ENCODE data around the gene HEBP1. TPM values are rescaled to one million over a fixed set of nuclear protein-coding genes. Genes with fewer than 3 reads are reported as not detected.

HEBP1 gene
- total RNA-seq, 1 experiment from 2014 or later: 19.3 TPM

- BruUV-seq (replicated peaks): no TSS peak
- no peak overlapping the region for H3K4me3 ChIP-seq (ENCODE audit: low read depth in 2 of 2, low read length in 2 of 2)
- ChIA-PET POLR2A (no interaction called here), CTCF (no interaction called here)
- TF ChIP-seq CTCF (IDR thresholded peaks at IDR 0.05) (no peak), SIN3A (IDR thresholded peaks at IDR 0.05; ENCODE audit: borderline replicate concordance, insufficient read depth, low read depth, low read length) (no peak), POLR2AphosphoS5 (IDR thresholded peaks at IDR 0.05; ENCODE audit: low read depth, low read length) (no peak), TCF7L2 (IDR thresholded peaks at IDR 0.05; ENCODE audit: low read depth, low read length) (no peak)
- TF ChIP-seq, protein P1, sequence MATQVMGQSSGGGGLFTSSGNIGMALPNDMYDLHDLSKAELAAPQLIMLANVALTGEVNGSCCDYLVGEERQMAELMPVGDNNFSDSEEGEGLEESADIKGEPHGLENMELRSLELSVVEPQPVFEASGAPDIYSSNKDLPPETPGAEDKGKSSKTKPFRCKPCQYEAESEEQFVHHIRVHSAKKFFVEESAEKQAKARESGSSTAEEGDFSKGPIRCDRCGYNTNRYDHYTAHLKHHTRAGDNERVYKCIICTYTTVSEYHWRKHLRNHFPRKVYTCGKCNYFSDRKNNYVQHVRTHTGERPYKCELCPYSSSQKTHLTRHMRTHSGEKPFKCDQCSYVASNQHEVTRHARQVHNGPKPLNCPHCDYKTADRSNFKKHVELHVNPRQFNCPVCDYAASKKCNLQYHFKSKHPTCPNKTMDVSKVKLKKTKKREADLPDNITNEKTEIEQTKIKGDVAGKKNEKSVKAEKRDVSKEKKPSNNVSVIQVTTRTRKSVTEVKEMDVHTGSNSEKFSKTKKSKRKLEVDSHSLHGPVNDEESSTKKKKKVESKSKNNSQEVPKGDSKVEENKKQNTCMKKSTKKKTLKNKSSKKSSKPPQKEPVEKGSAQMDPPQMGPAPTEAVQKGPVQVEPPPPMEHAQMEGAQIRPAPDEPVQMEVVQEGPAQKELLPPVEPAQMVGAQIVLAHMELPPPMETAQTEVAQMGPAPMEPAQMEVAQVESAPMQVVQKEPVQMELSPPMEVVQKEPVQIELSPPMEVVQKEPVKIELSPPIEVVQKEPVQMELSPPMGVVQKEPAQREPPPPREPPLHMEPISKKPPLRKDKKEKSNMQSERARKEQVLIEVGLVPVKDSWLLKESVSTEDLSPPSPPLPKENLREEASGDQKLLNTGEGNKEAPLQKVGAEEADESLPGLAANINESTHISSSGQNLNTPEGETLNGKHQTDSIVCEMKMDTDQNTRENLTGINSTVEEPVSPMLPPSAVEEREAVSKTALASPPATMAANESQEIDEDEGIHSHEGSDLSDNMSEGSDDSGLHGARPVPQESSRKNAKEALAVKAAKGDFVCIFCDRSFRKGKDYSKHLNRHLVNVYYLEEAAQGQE (IDR thresholded peaks at IDR 0.05; ENCODE audit: insufficient read depth in 1 of 2, low read depth in 2 of 2, low read length in 1 of 2): no peak
- no peaks in the 10 kb centered on the region; the same call in 1 of the 2 replicates for H3K36me3 ChIP-seq (ENCODE audit: control insufficient read depth, insufficient read depth, low read length)
- no peak for DNase-seq (ENCODE audit: low read depth, low spot score)
- in situ Hi-C loops (cut with HindIII; ENCODE audit: low pct_unique_long_range_greater_than_20kb, low sequenced_read_pairs): no loop called here
- intact Hi-C loops (cut with micrococcal nuclease; ENCODE audit: unreplicated experiment): no loop called here
- H3K9me3 ChIP-seq (ENCODE audit: control insufficient read depth, insufficient read depth, low read depth, low read length): no peaks in the 10 kb centered on the region
- no peaks in the 10 kb centered on the region for H3K27me3 ChIP-seq (ENCODE audit: control insufficient read depth, insufficient read depth, low read length)
- no peaks in the 10 kb centered on the region for H3K4me1 ChIP-seq (ENCODE audit: control insufficient read depth, insufficient read depth, low read length)
- ATAC-seq: no peak
- H3K27ac ChIP-seq (ENCODE audit: low read length): no peak overlapping the region
Observed at GRCh38 chr12:12977231-12977630, 22.8 kb downstream of the HEBP1 start.

- TF ChIP-seq, protein P1 (IDR thresholded peaks at IDR 0.05; ENCODE audit: insufficient read depth in 1 of 2, low read depth in 2 of 2, low read length in 1 of 2): no peak
- TF ChIP-seq POLR2AphosphoS5 (IDR thresholded peaks at IDR 0.05; ENCODE audit: low read depth, low read length): no peak
- TF ChIP-seq TCF7L2 (IDR thresholded peaks at IDR 0.05; ENCODE audit: low read depth, low read length): no peak
- no peak for TF ChIP-seq CTCF (IDR thresholded peaks at IDR 0.05)
- TF ChIP-seq SIN3A (IDR thresholded peaks at IDR 0.05; ENCODE audit: borderline replicate concordance, insufficient read depth, low read depth, low read length): no peak
- no peaks in the 10 kb centered on the region for H3K27me3 ChIP-seq (ENCODE audit: control insufficient read depth, insufficient read depth, low read length)
- H3K4me1 ChIP-seq (ENCODE audit: control insufficient read depth, insufficient read depth, low read length): no peaks in the 10 kb centered on the region
- H3K9me3 ChIP-seq (ENCODE audit: control insufficient read depth, insufficient read depth, low read depth, low read length): no peaks in the 10 kb centered on the region
- H3K36me3 ChIP-seq (ENCODE audit: control insufficient read depth, insufficient read depth, low read length): no peaks in the 10 kb centered on the region; the same call in 1 of the 2 replicates
- BruUV-seq (replicated peaks): no TSS peak
- no peak for DNase-seq (ENCODE audit: low read depth, low spot score)
- no peak overlapping the region for H3K4me3 ChIP-seq (ENCODE audit: low read depth in 2 of 2, low read length in 2 of 2)
- H3K27ac ChIP-seq (ENCODE audit: low read length): no peak overlapping the region
- ATAC-seq: no peak
- intact Hi-C loops (cut with micrococcal nuclease; ENCODE audit: unreplicated experiment) (no loop called here), in situ Hi-C loops (cut with HindIII; ENCODE audit: low pct_unique_long_range_greater_than_20kb, low sequenced_read_pairs) (no loop called here)
- ChIA-PET CTCF (interaction anchor here (0.6 to 1.0 kb wide), 4 partner anchors 21 to 1328 kb away, joined by 3 to 5 read pairs (median 4); no protein-coding TSS in a partner anchor), POLR2A (no interaction called here)
Observed at GRCh38 chr12:12976366-12976765, 23.7 kb downstream of the HEBP1 start.
